IPS DF 19.7 (cell line): ENCODE measurements around the gene CGREF1.

Experiments used
- DNase-seq: peaks from one replicate; pipeline ENCODE4 v3.0.0-alpha.2; 2013; ENCODE audit warnings: low read depth, low spot score

CGREF1 gene

GRCh38 chr2:27074738-27075565, 44.0 kb downstream of the CGREF1 start:
- no peak for DNase-seq

- DNase-seq = no peak
Observed at GRCh38 chr2:27073782-27074181, 45.1 kb downstream of the CGREF1 start.

- no peak for DNase-seq
Observed at GRCh38 chr2:27072920-27073319, 46.0 kb downstream of the CGREF1 start.

GRCh38 chr2:27071990-27072830, 46.7 kb downstream of the CGREF1 start:
- no peak for DNase-seq

GRCh38 chr2:27071277-27071989, 47.5 kb downstream of the CGREF1 start, which contains the start of gene OST4:
Gene OST4, minus strand, starts transcription at chr2:27071654.
- no peak for DNase-seq

- DNase-seq = no peak
Observed at GRCh38 chr2:27070653-27071276, 48.2 kb downstream of the CGREF1 start.

- no peak for DNase-seq
Observed at GRCh38 chr2:27069961-27070618, 48.8 kb downstream of the CGREF1 start.

- no peak for DNase-seq
Observed at GRCh38 chr2:27069436-27069835, 49.5 kb downstream of the CGREF1 start.

GRCh38 chr2:27067385-27067784, 51.5 kb downstream of the CGREF1 start:
- no peak for DNase-seq

GRCh38 chr2:27065128-27065527, 53.8 kb downstream of the CGREF1 start:
- no peak for DNase-seq

GRCh38 chr2:27060323-27060722, 58.6 kb downstream of the CGREF1 start:
- DNase-seq = no peak

- DNase-seq = no peak
Observed at GRCh38 chr2:27059141-27059820, 59.6 kb downstream of the CGREF1 start.

- DNase-seq = no peak
Observed at GRCh38 chr2:27058210-27058609, 60.7 kb downstream of the CGREF1 start.

- DNase-seq = no peak
Observed at GRCh38 chr2:27057184-27057583, 61.7 kb downstream of the CGREF1 start.

- DNase-seq = no peak
Observed at GRCh38 chr2:27054721-27055120, 64.2 kb downstream of the CGREF1 start.

GRCh38 chr2:27053776-27054175, 65.2 kb downstream of the CGREF1 start:
- DNase-seq = no peak

- DNase-seq = no peak
Observed at GRCh38 chr2:27053321-27053720, 65.6 kb downstream of the CGREF1 start.

GRCh38 chr2:27051902-27052645, 66.9 kb downstream of the CGREF1 start:
- no peak for DNase-seq

GRCh38 chr2:27050996-27051901, 67.7 kb downstream of the CGREF1 start, which contains the start of gene AGBL5:
Gene AGBL5, plus strand, starts transcription at chr2:27051668. Its CDS starts 1,291 bp downstream, at chr2:27052959.
- no peak for DNase-seq
